Activated CD4-positive, alpha-beta T cell treated with anti-CD3 and anti-CD28 coated beads, Interleukin-2, amount 10 ng/mL, durations not matched to agents 24 days and 14 days (primary cell): ENCODE results near the gene KEAP1. TPM values are rescaled to one million over a fixed set of nuclear protein-coding genes. Genes with fewer than 3 reads are reported as not detected.

ENCODE experiments used
- DNase-seq: peaks from one replicate; pipeline ENCODE4 v3.0.0; 2022
- H3K27ac Mint-ChIP-seq: one replicate; pipeline ENCODE4 v1.8.0; 2022; ENCODE audit warnings: mild to moderate bottlenecking, mixed read lengths
- H3K27me3 Mint-ChIP-seq: one replicate; pipeline ENCODE4 v1.8.0; 2022; ENCODE audit warnings: mixed read lengths
- H3K36me3 Mint-ChIP-seq: one replicate; pipeline ENCODE4 v1.8.0; 2022; ENCODE audit warnings: low read depth, mild to moderate bottlenecking, mixed read lengths
- H3K4me1 Mint-ChIP-seq: one replicate; pipeline ENCODE4 v1.8.0; 2021; ENCODE audit warnings: mixed read lengths
- H3K4me3 Mint-ChIP-seq: one replicate; pipeline ENCODE4 v1.8.0; 2022; ENCODE audit warnings: mild to moderate bottlenecking, moderate library complexity, mixed read lengths
- H3K9me3 Mint-ChIP-seq: one replicate; pipeline ENCODE4 v1.8.0; 2021; ENCODE audit warnings: mixed read lengths
- intact Hi-C: fragments of 100-400 bp; cut with micrococcal nuclease; formaldehyde crosslinking; loops from one replicate; pipeline ENCODE4 v1.15.1; 2023
- total RNA-seq: library from RNA; stranded (reverse); gene quantifications from 2 replicates; pipeline ENCODE4 v1.2.3, GENCODE V29; 2022

Gene KEAP1
- total RNA-seq, 1 donor from 2014 or later = 82.1 TPM

DNA sequence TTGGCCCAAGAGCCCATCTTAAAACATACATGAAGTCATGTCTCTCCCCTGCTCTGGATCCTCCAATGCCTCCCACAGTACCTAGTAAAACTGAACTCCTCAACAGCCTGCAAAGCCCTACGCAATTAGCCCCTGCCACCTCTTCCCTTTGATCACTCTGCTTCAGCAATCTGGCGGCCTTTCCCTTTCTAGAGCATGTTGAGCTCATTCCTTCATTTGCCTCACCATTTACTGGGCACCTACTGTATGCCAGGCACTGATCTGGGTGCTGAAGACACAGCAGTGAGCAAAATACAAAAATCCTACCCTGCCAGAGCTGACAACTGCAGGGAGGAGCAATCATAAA lies 2.9 kb downstream of the KEAP1 start:
- Mint-ChIP-seq H3K27me3 (no peaks in the 10 kb centered on the region), H3K9me3 (no peaks in the 10 kb centered on the region), H3K36me3 (peaks cover 35% of the 10 kb centered on the region), H3K4me1 (peaks cover 35% of the 10 kb centered on the region), H3K27ac (peak overlapping the region; percentile 81), H3K4me3 (peak overlapping the region; percentile 82)
- intact Hi-C loops = no loop called here
- DNase-seq = no peak

- Mint-ChIP-seq H3K9me3 (no peaks in the 10 kb centered on the region), H3K4me1 (peaks cover 35% of the 10 kb centered on the region), H3K36me3 (peaks cover 39% of the 10 kb centered on the region), H3K27me3 (no peaks in the 10 kb centered on the region), H3K27ac (peak overlapping the region; percentile 90), H3K4me3 (peak overlapping the region; percentile 82)
- no peak for DNase-seq
- intact Hi-C loops = no loop called here
Observed at GRCh38 chr19:10499550-10500246, 3.5 kb downstream of the KEAP1 start.

DNA sequence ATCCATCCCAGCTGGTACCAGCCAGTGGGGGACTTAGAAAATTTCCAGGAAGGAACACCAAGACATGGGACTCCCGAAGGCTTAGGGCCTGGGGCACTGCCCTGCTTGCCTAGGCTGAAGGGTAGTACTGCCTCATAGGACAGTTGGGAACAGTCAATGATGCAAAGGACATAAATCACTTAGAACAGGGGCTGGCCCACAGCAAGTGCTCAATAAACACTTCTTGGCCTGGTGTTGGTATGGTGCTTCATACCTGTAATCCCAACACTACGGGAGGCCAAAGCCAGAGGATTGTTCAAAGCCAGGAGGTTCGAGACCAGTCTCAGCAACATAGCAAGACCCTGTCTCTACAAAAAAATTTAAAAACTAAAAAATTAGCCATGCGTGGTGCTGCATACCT lies 5.8 kb downstream of the KEAP1 start:
- Mint-ChIP-seq H3K27ac (peak overlapping the region; percentile 52), H3K4me3 (no peak overlapping the region), H3K9me3 (no peaks in the 10 kb centered on the region), H3K27me3 (no peaks in the 10 kb centered on the region), H3K4me1 (peaks cover 35% of the 10 kb centered on the region), H3K36me3 (peaks cover 47% of the 10 kb centered on the region)
- intact Hi-C loops = no loop called here
- no peak for DNase-seq

GRCh38 chr19:10491472-10492047 lies 11.6 kb downstream of the KEAP1 start:
- no peak for DNase-seq
- H3K4me3 Mint-ChIP-seq = no peak overlapping the region
- no peaks in the 10 kb centered on the region for H3K9me3 Mint-ChIP-seq
- H3K27ac Mint-ChIP-seq = no peak overlapping the region
- intact Hi-C loops = no loop called here
- no peaks in the 10 kb centered on the region for H3K27me3 Mint-ChIP-seq
- H3K36me3 Mint-ChIP-seq = peaks cover 52% of the 10 kb centered on the region
- peaks cover 11% of the 10 kb centered on the region for H3K4me1 Mint-ChIP-seq

- Mint-ChIP-seq H3K36me3 (peaks cover 44% of the 10 kb centered on the region), H3K4me3 (no peak overlapping the region)
Observed at GRCh38 chr19:10486551-10486950, 16.6 kb downstream of the KEAP1 start.

GRCh38 chr19:10478903-10479384 lies 24.2 kb downstream of the KEAP1 start:
- Mint-ChIP-seq H3K4me3 (peak overlapping the region; percentile 77), H3K27me3 (no peaks in the 10 kb centered on the region), H3K27ac (peak overlapping the region; percentile 78), H3K4me1 (peaks cover 13% of the 10 kb centered on the region), H3K9me3 (no peaks in the 10 kb centered on the region), H3K36me3 (no peaks in the 10 kb centered on the region)
- intact Hi-C loops = loop anchor here (2.0 to 5.0 kb wide), 3 partner anchors 62 to 94 kb away; partner anchors contain the start of gene CDC37
- DNase-seq = peak; percentile 96

More at GRCh38 chr19:10486551-10486950, 16.6 kb downstream of the KEAP1 start:
- intact Hi-C loops = no loop called here
- no peaks in the 10 kb centered on the region for H3K9me3 Mint-ChIP-seq
- H3K27me3 Mint-ChIP-seq = no peaks in the 10 kb centered on the region
- no peak overlapping the region for H3K27ac Mint-ChIP-seq
- DNase-seq = no peak
- peaks cover 11% of the 10 kb centered on the region for H3K4me1 Mint-ChIP-seq

DNA sequence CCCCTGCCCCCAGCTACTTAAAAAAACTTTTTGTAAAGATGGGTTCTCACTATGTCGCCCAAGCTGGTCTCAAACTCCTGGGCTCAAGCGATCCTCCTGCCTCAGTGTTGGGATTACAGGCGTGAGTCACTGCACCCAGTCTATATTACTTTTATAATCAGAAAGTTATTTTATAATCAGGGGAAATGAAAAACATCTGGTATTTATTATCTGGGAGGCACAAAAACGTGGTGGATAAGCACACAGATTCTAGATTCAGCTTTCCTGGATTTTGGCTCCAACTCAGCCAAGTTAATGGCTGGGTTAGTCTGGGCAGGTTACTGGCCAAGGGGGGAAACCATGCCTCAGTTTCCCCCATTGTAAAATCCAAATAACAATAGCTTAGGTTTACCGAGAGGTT lies 24.7 kb downstream of the KEAP1 start:
- Mint-ChIP-seq H3K4me1 (peaks cover 13% of the 10 kb centered on the region), H3K9me3 (no peaks in the 10 kb centered on the region), H3K4me3 (no peak overlapping the region), H3K36me3 (no peaks in the 10 kb centered on the region), H3K27me3 (no peaks in the 10 kb centered on the region), H3K27ac (no peak overlapping the region)
- no peak for DNase-seq
- intact Hi-C loops = loop anchor here (2.0 to 5.0 kb wide), 3 partner anchors 61 to 94 kb away; partner anchors contain the start of gene CDC37

GRCh38 chr19:10474962-10475451 lies 28.1 kb downstream of the KEAP1 start:
- H3K36me3 Mint-ChIP-seq = no peaks in the 10 kb centered on the region
- H3K27ac Mint-ChIP-seq = no peak overlapping the region
- no peaks in the 10 kb centered on the region for H3K9me3 Mint-ChIP-seq
- no peak overlapping the region for H3K4me3 Mint-ChIP-seq
- H3K27me3 Mint-ChIP-seq = no peaks in the 10 kb centered on the region
- DNase-seq = peak; percentile 69
- H3K4me1 Mint-ChIP-seq = peaks cover 14% of the 10 kb centered on the region
- intact Hi-C loops = loop anchor here (5.0 kb wide), 1 partner anchor 58 kb away; no protein-coding TSS in a partner anchor

GRCh38 chr19:10473192-10473591 lies 30.0 kb downstream of the KEAP1 start:
- Mint-ChIP-seq H3K4me3 (no peak overlapping the region), H3K4me1 (peaks cover 7% of the 10 kb centered on the region), H3K9me3 (no peaks in the 10 kb centered on the region), H3K36me3 (peaks cover 11% of the 10 kb centered on the region), H3K27ac (no peak overlapping the region), H3K27me3 (no peaks in the 10 kb centered on the region)
- intact Hi-C loops = no loop called here
- no peak for DNase-seq

GRCh38 chr19:10471909-10472308 lies 31.2 kb downstream of the KEAP1 start:
- Mint-ChIP-seq H3K9me3 (no peaks in the 10 kb centered on the region), H3K4me3 (no peak overlapping the region), H3K36me3 (peaks cover 14% of the 10 kb centered on the region), H3K4me1 (peaks cover 7% of the 10 kb centered on the region), H3K27me3 (no peaks in the 10 kb centered on the region), H3K27ac (no peak overlapping the region)
- intact Hi-C loops = no loop called here
- peak; percentile 71 for DNase-seq

DNA sequence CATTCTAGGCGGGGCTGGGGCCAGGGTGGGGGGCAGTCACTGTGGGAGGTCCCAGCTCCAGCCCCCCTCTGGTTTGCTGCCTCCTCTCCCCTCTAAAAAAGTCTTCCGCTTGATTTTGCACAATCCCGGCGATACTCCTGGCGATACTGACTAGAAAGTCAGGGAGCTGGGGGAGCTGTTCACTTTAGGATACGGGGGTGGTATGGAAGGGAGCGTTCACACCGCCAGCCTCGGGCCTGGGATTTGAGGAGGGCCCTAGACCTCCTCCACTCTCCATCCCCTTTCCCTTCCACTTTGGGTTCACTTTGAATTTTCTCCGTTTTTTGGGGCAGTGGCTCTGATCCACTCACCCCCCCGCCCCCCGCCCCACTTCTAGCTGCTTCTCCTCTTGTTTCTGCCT lies 35.0 kb downstream of the KEAP1 start:
- no peaks in the 10 kb centered on the region for H3K9me3 Mint-ChIP-seq
- H3K36me3 Mint-ChIP-seq = peaks cover 34% of the 10 kb centered on the region
- intact Hi-C loops = no loop called here
- no peak overlapping the region for H3K27ac Mint-ChIP-seq
- DNase-seq = no peak
- H3K4me1 Mint-ChIP-seq = peaks cover 3% of the 10 kb centered on the region
- no peaks in the 10 kb centered on the region for H3K27me3 Mint-ChIP-seq
- no peak overlapping the region for H3K4me3 Mint-ChIP-seq

- Mint-ChIP-seq H3K27me3 (no peaks in the 10 kb centered on the region), H3K27ac (no peak overlapping the region), H3K4me1 (peaks cover 5% of the 10 kb centered on the region), H3K4me3 (no peak overlapping the region), H3K36me3 (peaks cover 41% of the 10 kb centered on the region), H3K9me3 (no peaks in the 10 kb centered on the region)
- intact Hi-C loops = no loop called here
- DNase-seq = no peak
Observed at GRCh38 chr19:10467104-10467706, 36.0 kb downstream of the KEAP1 start.

DNA sequence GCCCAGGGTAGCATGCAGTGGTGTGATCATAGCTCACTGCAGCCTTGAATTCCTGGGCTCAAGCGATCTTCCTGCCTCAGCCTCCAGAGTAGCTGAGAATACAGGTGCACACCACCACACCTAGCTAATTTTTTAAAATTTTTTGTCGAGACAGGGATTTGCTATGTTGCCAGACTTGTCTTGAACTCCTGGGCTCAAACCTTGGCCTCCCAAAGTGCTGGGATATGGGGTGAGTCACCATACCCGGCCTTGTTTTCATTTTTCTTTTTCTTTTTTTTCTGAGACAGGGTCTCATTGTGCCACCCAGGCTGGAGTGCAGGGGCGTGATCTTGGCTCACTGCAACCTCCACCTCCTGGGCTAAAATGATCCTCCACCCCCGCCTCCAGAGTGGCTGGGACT lies 38.7 kb downstream of the KEAP1 start:
- peaks cover 6% of the 10 kb centered on the region for H3K4me1 Mint-ChIP-seq
- no peak overlapping the region for H3K27ac Mint-ChIP-seq
- peaks cover 49% of the 10 kb centered on the region for H3K36me3 Mint-ChIP-seq
- DNase-seq = no peak
- no peaks in the 10 kb centered on the region for H3K9me3 Mint-ChIP-seq
- intact Hi-C loops = no loop called here
- no peaks in the 10 kb centered on the region for H3K27me3 Mint-ChIP-seq
- no peak overlapping the region for H3K4me3 Mint-ChIP-seq

- H3K27ac Mint-ChIP-seq = no peak overlapping the region
- DNase-seq = no peak
- no peak overlapping the region for H3K4me3 Mint-ChIP-seq
- H3K4me1 Mint-ChIP-seq = peaks cover 6% of the 10 kb centered on the region
- H3K27me3 Mint-ChIP-seq = no peaks in the 10 kb centered on the region
- peaks cover 41% of the 10 kb centered on the region for H3K36me3 Mint-ChIP-seq
- no peaks in the 10 kb centered on the region for H3K9me3 Mint-ChIP-seq
- intact Hi-C loops = no loop called here
Observed at GRCh38 chr19:10462557-10462956, 40.6 kb downstream of the KEAP1 start.
